ENCODE data around the gene RPL35A.
"Not testable (repeated sequence)": the region's sequence is repeated elsewhere in the genome, so short reads cannot be mapped to it uniquely, and the experiment has no call there.

RPL35A gene

DNA sequence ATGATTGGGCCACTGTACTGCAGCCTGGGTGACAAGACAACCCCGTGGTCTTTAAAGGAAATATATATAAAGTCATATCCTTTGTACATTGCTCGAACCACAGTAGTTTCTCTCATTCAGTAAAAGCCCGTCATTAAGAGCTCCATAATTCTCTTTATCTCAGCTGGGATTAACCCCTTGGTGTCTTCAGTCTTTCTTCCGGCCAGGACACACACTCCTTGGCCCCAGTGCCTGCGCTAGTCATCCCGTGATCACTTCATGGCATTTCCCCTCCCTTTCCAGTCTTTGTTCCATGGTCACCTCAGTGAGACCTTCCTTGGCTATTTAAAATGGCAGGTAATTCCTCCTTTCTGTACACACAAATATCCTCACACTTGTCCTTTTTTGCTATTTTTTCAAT is 3.3 kb downstream of the RPL35A start:
- DNase-seq: no peak

DNA sequence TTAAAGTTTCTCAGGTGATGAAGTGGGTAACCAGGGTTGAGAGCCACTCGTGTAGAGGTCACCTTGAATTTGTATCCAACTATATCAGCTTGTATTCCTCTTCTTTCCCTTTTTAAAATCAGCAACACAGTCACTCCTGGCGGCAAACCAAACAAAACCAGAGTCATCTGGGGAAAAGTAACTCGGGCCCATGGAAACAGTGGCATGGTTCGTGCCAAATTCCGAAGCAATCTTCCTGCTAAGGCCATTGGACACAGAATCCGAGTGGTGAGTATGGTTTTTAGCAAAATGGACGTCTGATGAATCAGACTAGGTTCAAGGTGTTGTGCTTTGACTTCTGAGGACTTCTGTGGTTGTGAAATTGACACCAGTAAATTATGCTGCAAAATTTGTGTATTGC is 3.9 kb downstream of the RPL35A start:
- peak; percentile 3 for DNase-seq

DNA sequence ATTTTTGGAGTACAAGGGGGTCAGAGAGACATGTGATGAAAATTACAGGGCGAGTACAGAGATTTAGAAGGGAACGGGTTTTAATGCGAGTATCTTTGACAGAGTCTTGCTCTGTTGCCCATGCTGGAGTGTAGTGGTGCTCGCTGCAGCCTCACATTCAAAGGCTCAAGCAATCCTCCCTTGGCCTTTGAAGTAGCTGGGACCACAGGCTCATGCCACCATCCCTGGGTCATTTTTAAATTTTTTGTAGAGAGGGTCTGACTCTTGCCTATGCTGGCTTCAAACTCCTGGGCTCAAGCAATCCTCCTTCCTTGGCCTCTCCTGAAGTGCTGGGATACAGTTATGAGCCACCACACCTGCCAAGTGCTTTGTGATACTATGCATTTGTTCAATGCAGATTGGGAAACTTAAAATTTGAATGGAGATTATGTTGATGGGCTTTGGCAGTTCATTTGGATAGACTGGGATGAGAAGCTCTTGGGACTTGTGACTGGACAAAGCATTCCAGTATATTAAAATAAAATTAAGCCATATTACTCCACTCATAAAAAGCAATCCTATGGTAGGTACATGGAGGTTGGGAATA is 6.0 kb downstream of the RPL35A start:
- DNase-seq: no peak

DNA sequence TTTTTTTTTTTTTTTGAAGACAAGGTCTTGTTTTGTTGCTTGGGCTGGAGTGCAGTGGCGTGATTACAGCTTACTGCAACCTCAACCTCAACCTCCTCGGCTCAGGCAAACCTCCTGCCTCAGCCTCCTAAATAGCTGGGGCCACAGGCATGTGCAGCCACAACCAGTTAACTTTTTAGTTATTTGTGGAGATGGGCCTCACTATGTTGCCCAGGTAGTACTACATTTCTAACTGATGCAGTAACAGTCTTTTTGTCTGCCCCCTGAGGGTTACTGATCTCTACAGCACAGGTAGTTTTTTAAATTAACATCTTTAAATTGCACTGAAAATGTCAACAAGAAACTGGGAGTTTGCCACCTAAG is 6.6 kb downstream of the RPL35A start:
- peak; percentile 25 for DNase-seq

DNA sequence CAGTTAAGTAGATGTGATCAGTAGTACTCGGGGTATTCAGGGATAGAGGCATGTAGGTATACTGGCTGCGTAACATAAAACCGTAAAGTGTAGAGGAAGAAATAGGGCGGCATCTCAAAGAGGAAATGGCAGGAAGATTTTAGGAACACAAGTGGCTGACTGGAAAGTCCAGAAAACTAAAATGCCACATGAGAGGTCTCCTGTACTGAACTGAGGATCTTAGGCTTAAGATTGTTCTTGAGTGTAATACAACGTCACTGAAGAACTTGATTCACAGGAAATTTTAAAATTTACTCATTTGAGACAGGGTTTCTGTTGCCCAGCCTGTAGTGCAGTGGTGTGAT is 7.8 kb downstream of the RPL35A start:
- no peak for DNase-seq

DNA sequence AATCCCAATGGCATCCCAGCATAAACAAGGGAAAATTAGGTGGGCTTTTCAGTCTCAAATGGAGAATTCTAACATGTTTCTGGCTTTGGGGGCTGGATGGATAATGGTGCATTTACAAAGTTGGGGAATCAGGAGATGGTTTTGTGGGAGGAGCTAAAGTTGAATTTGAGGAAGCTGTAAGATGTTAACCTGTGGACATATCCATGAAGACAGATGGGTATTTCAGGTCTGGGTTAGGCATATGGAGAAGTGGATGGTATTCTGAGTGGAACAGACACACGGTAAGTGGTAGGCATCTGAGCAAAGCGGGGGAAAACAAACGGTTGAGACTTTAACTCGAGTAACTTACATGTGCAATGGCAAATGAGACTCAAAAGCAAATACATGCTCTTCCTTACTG is 8.4 kb downstream of the RPL35A start:
- DNase-seq: no peak

DNA sequence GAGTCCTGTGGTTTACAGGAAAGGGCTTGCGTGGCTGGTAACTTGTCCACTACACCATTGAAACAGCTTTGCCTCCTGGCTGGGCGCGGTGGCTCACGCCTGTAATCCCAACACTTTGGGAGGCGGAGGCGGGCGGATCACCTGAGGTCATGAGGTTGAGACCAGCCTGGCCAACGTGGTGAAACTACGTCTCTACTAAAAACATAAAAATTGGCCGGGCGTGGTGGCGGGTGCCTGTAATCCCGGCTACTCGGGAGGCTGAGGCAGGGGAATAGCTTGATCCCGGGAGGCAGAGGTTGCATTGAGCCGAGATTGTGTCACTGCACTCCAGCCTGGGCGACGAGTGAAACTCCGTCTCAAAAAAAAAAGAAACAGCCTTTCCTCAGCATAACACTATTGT is 8.9 kb downstream of the RPL35A start:
- DNase-seq: not testable (repeated sequence)

DNA sequence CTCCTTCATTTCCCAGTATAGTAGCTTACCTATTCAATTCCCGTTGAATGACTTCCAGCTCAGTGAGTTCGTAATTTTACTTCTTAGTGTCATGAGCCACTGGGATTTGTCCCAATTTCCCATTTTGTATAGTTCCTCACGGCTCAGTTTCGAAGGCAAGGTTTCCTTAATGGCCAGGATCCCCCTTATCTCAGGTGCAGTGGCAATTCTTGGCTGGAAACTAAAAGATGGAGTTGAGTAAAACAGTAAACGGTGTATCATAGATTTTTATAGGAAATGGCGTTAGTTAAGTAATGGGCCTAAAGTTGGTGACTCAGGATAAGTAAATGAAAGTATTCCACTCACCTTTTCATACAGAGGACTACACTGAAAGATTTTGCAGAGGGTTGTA is 9.5 kb downstream of the RPL35A start:
- no peak for DNase-seq

DNA sequence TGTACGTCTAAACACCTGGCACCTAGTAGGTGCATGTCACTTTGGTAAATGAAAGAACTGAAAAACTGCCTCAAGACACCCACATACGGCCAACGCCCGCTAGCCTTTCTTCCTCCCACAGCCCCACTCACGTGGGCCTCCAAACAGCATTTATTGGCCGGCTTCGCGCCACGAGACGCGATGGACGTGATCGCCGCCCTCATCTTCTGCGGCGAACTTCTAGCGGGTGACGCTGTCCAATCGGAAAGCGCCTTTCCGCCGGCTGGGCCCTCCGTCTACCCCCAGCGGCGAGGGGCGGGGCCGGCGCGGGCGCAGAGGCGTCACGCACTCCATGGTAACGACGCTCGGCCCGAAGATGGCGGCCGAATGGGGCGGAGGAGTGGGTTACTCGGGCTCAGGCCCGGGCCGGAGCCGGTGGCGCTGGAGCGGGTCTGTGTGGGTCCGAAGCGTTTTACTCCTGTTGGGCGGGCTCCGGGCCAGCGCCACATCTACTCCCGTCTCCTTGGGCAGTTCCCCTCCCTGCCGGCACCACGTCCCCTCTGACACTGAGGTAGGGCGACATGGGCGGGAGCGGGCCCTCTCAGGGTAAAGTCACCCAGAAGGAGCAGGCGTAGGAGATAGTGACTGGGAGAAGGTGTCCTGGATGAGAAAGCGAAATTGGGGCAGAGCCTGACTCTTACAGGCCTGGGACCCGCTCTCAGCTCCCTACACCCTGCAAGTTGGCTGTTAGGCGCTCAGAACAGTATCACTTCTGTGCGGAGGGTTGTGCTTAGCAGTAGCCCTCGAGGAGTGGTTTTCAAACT is 10.1 kb downstream of the RPL35A start, which contains the start of gene LMLN:
TSS of gene LMLN (plus strand) at position 327 of the 803 bp plus-strand sequence. CDS start at position 356, 29 bp downstream.
- DNase-seq: peak; percentile 97

DNA sequence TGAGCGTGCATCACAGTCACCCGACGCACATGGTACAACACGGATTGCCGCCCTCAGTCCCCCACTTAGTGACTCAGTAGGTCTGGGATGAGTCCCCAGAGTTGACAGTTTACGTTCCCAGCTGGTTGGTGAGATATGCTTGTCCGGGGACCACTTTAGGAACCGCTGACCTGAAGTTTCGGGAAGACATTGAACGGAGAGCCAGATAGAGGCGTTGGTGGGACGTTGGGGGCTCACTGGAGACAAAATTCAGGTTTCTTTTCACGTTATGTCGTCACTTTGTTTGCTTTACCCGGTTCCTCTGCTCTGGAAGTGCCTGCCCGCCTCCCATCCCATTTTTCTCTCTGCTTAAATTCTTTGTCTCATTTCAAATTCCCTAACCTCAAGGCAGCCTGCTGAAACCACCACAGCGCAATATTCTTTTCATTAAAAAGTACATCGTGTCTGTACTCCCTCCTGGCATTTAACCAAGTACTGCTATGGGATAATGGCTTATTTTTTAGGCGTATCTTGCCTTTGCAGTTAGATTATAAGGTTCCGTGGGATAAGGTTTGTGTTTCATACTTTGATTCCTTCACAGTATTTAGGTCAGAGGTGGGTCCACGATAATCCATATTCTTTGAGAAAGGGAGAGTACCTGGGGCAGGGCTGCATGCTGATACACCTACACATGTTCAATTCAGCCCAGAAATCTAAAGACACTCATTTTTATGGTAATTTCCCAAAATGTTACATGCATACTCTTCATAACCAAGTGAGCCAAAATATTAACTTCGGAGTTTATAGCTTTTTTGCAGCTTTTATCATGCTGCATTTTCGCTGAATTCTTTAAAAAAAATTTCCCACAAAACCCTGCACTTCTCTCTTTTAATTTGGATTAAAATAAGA is 10.9 kb downstream of the RPL35A start:
- peak; percentile 68 for DNase-seq

DNA sequence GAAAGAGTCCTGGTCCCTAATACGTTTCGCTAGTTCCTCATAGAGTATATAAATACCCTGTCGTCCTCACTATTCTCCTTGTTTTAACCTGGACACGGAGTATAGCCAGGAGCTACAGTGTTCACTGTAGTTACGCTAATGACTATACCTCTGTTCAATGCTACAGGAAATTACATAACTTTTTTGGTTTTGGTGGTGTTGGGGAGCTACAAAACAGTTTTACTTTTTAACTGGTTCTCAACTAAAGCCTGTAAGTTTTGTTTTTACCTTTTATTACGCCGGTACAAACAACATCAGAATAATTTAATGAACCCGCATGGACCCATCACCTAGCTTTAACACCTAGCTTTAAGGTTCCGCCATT is 11.6 kb downstream of the RPL35A start:
- DNase-seq: no peak

DNA sequence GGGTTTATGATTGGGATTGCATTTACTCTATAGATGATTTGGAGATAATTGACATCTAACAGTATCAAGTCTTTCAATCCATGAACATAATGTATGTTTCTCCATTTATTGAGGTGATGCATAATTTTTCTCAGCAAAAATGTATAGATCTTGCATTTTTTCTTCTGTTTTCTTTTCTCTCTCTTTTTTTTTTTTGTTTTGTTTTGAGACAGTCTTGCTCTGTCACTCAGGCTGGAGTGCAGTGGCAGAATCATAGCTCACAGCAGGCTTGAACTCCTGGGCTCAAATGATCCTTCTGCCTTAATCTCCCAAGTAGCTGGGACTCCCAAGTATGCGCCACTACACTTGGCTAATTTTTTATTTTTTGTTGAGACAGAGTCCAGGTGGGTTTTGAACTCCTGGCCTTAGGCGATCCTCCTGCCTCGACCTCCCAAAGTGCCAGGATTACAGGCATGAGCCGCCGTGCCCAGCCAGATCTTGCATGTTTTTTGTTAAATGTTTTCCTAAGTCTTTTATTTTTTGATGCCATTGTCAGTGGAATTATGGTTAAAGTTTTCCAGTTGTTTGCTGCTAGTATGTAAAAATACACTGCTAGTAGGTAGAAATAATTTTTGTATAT is 13.1 kb downstream of the RPL35A start:
- no peak for DNase-seq

DNA sequence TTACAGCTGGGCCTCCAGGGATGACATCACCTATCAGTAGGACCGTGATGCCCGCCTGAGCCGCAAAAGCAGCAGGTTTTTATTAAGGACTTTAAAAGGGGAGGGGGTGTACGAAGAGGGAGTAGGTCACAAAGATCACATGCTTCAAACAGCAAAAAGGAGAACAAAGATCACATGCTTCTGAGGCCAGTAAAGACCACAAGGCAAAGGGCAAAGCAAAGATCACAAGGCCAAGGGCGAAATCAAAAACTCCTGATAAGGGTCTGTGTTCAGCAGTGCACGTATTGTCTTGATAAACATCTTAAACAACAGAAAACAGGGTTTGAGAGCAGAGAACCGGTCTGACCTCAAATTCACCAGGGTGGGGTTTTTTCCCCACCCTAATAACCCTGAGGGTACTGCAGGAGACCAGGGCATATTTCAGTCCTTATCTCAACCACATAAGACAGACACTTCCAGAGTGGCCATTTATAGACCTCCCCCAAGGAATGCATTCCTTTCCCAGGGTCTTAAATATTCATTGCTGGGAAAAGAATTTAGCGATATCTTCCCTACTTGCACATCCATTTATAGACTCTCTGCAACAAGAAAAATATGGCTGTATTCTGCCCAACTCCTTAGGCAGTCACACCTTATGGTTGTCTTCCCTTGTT is 17.5 kb downstream of the RPL35A start:
- not testable (repeated sequence) for DNase-seq

DNA sequence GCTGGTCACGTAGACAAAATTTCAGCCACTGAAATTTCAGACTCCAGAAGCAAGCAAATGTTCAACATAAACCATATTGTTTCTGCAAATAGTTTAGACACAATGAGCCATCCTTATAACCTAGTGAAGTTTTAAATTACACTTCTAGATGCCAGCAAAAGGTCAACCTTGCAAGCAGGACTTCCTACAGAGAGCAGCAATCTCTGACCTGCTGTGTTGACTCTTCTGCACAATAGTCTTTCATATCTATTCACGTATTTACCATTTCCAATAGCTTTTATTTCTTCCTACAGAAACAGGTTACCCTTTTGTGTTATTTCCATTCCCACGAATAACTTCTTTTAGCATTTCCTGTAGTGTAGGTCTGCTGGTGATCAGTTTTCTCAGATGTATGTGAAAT is 20.6 kb downstream of the RPL35A start:
- DNase-seq: no peak

DNA sequence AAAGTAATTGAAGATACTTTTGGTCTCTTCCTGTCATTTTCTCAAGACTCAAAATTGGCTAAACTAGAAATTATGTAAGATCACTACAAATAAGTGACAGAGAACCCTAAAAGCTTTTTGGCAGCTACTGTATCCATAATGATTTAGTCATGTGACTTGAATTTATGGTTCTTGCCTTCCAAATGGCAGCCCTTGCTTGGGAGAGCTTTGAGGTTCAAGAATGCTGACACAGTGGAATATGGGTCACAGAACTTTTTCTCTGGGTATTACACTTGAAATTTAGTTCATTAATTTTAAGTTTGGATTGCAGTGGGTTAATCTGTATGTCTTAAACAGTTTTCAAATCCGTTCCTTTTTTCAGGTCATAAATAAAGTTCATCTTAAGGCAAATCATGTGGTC is 24.0 kb downstream of the RPL35A start:
- DNase-seq: no peak

DNA sequence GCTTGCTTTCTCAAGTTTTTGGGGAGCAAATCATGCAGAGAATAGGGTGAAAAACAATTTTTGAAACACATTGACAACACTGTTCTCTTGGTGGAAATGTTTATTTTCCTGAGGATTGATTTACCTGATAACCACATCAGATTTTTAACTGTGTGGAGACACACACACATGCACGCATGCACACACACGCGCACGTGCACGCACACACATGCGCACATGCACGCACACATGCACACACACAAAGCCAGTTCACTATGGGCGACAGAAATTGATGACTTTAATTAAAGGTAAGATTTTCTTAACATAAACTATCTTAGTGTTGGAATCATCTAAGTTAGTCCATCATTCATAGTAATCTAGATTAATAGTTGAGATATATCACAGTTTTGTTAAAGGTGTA is 25.3 kb downstream of the RPL35A start:
- no peak for DNase-seq

DNA sequence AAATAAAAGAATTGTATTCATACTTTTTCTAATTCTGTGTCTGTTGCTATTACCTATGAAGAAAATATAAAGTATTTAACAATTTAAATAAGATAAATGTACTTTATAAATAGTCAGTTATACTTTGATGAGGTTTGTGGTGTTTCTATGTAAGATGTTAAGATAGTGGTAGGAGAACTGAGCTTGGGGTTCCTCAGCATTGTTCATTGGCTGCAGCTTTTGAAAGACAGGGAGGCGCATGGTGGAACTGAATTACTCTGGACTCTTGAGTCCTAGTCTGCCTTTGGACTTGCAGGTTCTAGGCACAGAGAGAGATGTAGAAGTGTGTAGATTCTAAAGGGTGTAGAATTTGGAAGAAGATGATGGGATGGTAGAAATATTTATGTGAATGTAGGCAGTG is 33.1 kb downstream of the RPL35A start:
- DNase-seq: no peak

DNA sequence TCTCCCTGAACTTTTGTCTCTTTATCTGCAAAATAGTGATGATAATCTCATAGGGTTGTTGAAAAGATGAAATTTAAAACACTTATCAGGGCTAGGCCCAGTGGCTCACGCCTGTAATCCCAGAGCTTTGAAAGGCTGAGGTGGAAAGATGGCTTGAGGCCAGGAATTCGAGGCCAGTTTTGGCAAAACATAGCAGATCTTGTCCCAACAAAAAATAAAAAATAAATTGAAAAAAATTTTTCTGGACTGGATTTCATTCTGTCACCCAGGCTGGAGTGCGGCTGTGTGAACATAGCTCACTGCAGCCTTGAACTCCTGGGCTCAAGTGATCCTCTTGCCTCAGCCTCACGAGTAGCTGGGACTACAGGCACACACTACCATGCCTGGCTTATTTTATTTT is 39.7 kb downstream of the RPL35A start:
- DNase-seq: no peak

DNA sequence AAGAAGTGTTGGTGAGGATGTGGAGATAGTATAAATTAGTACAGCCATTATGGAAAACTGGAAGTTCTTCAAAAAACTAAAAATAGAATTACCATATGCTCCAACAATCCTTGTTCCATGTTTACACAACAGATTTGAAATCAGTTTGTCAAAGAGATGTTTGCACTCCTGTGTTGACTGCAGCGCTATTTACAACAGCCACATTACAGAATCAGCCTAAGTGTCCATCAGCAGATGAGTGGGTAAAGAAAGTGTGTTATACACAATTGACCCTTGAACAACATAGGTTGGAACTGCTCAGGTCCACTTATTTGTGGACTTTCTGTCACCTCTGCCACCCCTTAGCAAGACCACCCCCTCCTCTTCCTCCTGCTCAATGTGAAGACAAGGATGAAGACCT is 44.7 kb downstream of the RPL35A start:
- no peak for DNase-seq

DNA sequence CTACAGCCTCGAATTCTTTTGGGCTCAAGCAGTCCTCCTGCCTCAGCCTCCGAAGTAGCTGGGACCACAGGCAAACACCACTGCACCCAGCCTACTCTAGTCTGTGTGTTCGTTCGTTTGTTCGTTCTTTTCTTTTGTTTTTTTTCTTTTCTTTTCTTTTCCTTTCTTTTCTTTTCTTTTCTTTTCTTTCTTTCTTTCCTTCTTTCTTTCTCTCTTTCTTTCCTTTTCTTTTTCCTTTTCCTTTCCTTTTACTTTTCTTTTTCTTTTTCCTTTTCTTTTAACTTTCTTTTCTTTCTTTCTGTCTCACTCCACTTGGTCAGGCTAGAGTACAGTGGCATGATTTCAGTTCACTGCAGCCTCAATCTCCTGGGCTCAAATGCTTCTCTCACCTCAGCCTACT is 46.9 kb downstream of the RPL35A start:
- no peak for DNase-seq

DNA sequence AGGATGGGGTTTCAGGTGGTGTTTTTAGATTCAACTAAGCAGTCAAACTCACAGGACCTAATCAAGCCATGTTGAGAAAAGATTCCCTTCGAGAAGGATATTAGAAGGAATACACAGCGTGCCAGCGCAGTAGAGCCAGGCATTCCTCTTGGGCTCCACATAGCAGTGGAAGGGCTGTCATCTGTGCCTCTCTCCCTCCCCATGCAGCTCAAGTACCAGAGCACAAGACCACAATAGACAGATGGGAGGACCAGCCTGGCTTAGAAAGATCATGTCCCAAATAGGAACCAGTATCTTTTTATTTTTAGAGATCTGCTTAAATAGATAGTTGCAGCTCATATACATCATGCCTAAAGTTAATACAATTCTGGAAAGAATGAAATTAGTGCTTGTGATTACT is 47.9 kb downstream of the RPL35A start:
- no peak for DNase-seq

Measured in stimulated activated CD4-positive, alpha-beta T cell treated with anti-CD3 and anti-CD28 coated beads, Interleukin-15, amount 100 ng/mL, for 24 hours (primary cell).